NCI-H226 (cell line): ENCODE results near the gene NOS1AP.

Experiments used
- DNase-seq: peaks from one replicate; pipeline ENCODE4 v3.0.0-alpha.2; 2015

The NOS1AP gene

DNA sequence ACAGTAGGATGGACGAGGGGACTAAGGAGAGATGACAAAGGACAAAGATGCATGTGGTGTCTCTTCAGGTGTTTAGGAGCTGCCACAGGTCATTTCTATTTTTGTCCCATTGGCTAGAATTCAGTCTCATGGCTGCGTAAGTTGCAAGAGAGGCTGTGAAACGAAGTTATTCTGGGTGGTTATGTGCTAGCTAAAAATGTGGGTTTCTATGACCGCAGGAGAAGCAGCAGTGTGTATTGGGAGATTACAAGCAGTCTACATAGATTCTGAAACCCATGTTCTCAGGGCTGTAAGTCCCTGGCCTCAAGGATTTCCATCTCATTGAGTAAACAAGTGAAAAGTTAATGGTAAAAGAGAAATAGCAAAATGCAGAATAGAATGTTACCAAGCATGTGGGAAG, 196.5 kb downstream of the NOS1AP start:
- DNase-seq, result no peak

- no peak for DNase-seq
Measured at GRCh38 chr1:162270016-162270770, 200.7 kb downstream of the NOS1AP start.

- DNase-seq, result no peak
Measured at GRCh38 chr1:162271972-162272371, 202.5 kb downstream of the NOS1AP start.

GRCh38 chr1:162272419-162272818, 202.9 kb downstream of the NOS1AP start:
- no peak for DNase-seq

GRCh38 chr1:162275622-162276175, 206.2 kb downstream of the NOS1AP start:
- no peak for DNase-seq

DNA sequence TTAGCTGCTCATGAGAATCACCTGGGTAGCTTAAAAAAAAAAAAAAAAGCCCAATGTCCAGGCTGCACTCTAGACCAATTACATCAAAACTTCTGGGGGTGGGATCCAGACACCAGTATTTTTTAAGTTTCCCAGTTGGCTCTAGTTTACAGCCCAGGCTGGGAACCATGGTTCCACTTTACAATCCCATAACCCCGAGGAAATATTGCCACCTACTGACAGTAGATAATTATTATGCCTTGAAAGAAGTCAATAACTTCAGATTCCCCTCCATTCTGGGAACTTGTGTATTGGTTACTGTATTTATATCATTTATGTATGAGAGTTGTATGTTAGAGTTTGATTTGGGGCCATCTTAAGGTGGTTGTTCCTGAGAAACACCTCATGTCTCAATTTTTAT, 207.0 kb downstream of the NOS1AP start:
- DNase-seq, result no peak

DNA sequence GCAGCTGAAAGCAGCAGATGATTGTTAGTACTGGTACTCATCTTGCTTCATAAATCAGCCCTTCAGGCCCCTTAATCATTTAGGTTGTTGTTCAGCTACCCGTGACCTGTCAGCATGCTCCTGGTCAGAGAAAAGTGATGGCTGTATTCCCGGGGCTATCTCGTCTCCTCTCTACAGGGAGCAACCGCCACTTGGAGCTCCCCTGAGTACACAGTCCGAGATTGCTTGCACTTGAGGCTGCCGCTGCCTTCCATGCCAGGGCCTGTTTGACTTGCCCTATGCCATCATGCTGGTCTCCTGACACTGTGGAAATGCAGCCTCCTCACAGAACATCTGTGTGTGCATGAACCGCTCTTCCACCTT, 209.6 kb downstream of the NOS1AP start:
- no peak for DNase-seq

GRCh38 chr1:162281426-162281825, 211.9 kb downstream of the NOS1AP start:
- peak; percentile 49 for DNase-seq

GRCh38 chr1:162283657-162284056, 214.2 kb downstream of the NOS1AP start:
- no peak for DNase-seq

DNA sequence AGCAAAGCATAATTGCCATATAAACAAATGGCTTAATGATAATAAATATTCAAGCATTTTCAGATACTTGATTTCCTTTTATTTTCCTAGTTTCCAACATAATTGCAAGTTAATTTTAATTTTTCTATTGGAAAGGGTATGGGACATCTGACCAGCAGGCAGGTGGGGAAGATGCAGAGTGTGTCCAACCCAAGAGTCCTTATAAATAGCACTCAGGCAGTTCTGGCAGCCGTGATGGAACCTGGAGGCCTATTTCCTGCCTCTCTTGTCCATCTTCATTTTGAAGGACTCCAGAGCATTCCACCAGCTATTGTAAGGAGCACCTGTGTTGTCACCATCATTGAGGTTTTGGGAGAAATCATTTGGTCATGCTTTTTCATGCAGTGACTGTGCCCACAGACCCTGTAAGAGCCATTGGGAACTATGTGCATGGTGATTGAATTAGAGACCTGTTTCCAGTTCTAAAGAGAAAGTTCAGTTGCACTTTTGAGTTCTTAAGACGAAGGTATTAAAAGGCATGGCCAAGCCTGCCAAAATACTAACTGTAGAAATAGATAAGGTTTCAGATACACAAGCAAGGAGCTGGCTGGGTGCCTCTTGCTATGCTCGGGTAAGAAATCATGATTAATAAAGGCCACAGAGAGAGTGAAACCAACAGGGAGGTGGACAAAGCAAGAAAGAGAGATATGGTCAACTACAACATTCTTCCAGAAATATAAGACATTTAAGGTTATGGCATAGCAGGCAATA, 214.9 kb downstream of the NOS1AP start:
- peak; percentile 48 for DNase-seq

DNA sequence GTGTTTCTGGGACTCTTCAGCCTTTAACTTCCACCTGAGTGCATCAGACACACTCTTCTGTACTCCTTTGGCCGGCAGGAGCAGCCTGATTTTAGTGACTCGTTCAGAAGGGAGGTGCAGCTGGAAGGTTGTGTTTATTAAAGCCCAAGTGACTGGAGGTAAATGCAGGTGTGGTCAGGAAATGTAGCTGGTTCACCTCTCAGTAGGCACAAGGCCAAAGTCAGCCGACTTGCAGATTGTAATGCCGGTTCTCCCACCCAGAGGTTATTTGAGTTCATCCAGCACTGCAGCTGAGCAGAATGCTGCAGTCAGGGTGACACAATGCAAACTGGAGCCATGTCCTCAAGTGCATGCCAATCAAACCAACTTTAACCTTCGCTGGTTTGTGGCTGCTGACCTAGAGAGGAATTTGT, 215.7 kb downstream of the NOS1AP start:
- no peak for DNase-seq

DNA sequence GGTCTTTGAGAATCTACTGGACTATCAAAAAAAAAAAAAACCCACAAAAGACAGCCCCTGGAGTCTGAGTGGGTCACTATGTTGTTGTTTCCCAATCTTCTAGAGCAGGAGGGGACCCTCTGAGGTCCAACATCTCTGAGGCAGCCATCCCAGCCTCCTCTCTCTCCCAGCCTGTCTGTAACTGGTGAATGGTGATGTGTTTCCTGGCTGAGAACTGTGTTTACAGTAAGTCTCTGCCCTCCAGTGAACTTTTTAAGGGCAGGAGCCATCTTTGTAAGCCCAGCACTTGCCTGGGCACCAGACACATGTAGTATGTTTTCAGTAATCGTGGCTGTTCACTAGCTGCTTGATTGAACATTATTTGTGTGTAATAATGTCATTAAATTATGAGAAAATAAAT, 221.5 kb downstream of the NOS1AP start:
- no peak for DNase-seq

DNA sequence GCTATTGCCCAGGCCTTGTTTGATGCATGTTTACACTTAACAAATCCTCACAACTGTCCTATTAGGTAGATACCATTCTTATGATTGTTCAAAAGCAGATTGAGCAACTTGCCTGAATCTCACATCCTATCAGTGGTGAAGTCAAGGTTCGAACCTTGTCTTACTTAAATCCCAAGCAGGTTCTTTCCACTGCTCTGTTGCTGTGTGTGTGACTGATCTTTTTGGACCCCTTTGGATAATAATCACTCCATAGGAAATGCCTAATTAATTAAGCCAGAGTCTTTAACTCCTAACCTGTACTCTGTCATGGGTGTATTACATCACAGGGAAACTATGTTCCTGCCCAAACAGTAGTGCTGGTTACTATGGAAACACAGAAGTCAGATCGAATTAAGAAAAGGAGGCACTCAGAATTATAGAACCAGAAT, 222.9 kb downstream of the NOS1AP start:
- DNase-seq, result peak; percentile 69

DNA sequence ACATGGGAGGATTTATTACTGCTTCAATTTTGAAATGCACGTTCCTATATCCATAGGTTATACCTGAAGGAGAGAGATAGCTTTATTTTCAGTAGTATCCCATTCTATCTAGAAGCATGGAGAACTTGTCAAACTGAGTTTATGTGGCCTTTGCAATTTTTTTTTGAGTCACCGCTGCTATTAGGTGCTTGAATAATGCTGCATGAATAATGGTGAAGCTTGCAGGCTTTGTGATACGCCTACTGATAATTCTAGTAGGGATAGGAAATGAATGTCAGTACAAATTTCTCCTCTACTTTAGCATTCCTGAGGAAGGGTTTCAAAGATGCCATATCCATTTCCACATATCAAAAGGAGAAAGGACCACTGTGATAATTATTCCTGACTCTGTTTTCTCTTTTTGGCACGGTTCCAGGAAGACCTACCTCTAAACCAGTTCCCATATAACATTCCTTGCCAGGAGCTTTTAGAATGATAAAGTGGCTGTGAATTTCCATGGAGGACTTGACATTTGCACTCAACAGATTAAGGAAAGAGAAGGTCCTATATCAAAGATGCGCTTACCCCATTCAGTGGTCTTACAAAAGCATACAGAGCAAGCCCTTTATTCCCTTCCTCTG, 223.7 kb downstream of the NOS1AP start:
- no peak for DNase-seq

- no peak for DNase-seq
Measured at GRCh38 chr1:162294015-162294414, 224.5 kb downstream of the NOS1AP start.

- DNase-seq, result no peak
Measured at GRCh38 chr1:162297208-162297607, 227.7 kb downstream of the NOS1AP start.

GRCh38 chr1:162298266-162298665, 228.8 kb downstream of the NOS1AP start:
- DNase-seq, result no peak

- DNase-seq, result no peak
Measured at GRCh38 chr1:162299018-162299417, 229.5 kb downstream of the NOS1AP start.

DNA sequence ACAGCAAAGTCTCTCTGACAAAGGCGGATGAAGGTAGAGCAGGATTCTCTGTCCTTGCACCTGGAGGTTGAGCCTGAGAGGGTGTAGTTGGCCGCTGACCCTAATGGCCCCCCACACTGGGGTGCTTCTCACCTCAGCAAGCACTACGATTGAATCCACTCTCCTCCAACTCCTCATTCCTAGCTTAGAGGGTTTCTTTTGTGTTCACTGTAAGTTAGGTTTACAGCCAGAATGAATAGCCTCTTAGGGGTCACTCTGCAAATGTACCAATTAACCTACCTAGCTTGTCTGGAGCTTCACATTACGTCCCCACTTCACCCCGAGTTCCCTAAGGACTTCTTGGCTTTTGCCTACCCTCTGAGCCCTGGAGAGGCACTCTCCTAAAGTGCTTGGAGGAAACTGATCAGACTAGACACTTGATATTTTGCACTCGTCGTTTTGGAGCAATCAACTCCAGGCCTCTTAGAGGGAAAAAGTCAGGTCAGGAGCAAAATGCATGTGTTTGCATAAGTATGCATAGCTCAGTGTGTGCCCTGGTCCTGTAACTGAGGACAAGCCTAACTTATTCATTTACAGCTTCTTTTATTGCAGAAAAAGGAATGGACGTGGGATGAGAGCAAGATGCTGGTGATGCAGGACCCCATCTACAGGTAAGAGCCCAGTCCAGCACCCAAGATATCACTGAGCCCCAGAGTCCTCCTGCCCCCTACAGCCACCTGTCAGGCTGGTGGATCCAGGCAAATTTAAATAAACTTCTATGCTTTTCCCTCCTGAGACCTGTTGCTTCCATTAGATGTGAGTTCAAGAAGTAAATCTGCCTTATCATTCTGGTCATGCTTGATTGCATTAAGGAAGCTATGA, 230.8 kb downstream of the NOS1AP start:
- no peak for DNase-seq

GRCh38 chr1:162301696-162302095, 232.2 kb downstream of the NOS1AP start:
- DNase-seq, result no peak

DNA sequence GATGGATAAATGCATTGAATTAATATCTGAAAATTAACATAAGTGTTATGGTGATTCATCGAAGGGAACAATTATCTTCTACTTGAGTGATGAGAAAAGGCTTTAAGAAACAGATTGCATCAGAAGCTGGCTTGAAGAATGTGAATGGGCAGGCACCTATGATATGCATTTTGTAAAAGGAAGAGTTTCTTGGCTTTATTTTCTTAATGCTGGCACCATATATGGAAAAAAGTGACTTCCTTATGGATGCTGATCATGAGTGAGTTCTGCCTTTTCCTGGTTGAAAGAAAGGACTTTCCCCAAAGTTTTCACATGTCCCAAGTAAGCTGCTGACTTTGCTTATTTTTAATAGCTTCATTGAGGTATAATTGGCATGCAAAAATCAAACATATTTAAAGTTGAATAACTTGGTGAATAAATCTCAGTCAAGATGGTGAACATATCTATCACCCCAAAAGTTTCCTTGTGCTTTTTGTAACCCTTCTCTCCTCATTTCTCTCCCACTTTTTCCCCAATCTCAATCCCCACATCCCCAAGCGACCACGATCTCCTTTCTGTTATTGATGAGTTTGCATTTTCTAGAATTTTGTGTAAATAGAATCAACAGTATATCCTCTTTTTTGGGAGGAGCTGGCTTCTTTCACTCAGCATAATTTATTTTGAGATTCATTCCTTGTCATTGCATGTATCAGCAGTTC, 233.0 kb downstream of the NOS1AP start:
- peak; percentile 17 for DNase-seq

DNA sequence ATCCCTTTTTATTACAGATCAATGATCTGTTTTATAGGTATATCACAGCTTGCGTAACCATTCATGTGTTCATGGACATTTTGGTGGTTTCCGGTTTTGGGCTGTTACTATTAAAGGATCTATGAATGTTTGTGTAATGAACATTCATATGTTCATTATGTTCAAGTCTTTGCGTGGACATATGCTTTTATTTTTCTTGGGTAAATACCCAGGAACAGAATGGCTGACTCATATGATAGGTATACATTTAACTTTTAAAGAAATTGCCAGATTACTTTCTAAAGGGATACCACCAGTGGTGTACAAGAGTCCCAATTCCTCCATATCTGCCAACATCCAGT, 233.5 kb downstream of the NOS1AP start:
- no peak for DNase-seq
